ENCODE measurements around the gene SLC4A5. TPM values are rescaled to one million over a fixed set of nuclear protein-coding genes. Genes with fewer than 3 reads are reported as not detected.

The SLC4A5 gene
- total RNA-seq, 4 donors from 2014 or later, result 2.2 to 8.7 (median 5.1) TPM

DNA sequence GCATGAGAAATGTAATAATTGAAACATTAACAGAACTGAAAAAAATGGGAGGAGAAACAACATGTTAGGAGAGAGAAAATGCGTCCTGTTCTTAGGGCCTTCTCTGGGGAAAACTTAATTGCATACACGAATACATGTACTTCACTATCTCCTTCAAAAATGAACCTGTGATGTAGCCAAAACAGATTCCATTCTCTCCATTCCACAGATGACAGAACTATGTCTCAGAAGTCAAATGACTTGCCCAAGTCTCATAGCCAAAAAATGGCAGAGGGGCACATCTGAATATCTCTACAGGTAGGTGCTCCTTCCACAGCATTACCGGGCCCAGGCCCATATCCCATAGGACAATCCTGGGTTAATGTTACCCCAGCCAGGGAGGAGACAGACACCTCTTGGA is 40.8 kb upstream of the SLC4A5 start:
- TF ChIP-seq, protein P1, sequence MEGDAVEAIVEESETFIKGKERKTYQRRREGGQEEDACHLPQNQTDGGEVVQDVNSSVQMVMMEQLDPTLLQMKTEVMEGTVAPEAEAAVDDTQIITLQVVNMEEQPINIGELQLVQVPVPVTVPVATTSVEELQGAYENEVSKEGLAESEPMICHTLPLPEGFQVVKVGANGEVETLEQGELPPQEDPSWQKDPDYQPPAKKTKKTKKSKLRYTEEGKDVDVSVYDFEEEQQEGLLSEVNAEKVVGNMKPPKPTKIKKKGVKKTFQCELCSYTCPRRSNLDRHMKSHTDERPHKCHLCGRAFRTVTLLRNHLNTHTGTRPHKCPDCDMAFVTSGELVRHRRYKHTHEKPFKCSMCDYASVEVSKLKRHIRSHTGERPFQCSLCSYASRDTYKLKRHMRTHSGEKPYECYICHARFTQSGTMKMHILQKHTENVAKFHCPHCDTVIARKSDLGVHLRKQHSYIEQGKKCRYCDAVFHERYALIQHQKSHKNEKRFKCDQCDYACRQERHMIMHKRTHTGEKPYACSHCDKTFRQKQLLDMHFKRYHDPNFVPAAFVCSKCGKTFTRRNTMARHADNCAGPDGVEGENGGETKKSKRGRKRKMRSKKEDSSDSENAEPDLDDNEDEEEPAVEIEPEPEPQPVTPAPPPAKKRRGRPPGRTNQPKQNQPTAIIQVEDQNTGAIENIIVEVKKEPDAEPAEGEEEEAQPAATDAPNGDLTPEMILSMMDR (IDR thresholded peaks at IDR 0.05; ENCODE audit: low read depth), result no peak

GRCh38 chr2:74383254-74383653 is 40.0 kb upstream of the SLC4A5 start:
- TF ChIP-seq, protein P1 (IDR thresholded peaks at IDR 0.05; ENCODE audit: low read depth), result no peak

DNA sequence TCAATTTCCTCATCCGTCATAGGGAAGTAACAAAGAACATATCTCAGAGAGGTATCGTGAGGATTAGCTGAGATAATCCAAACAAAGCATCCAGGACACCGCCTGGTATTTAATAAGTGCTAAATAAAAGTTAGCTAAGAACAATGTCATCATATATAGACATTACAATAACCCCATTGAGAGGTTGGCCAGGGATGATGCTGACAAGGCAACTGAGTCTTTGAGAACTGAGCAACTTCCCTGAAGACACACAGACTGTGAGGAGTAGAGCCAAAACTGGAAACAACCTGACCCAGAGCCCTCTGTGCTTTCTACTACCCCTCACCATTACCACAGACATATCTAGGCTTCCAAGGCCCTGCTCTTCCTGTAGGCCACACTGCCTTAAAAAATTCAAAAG is 38.5 kb upstream of the SLC4A5 start:
- TF ChIP-seq, protein P1 (IDR thresholded peaks at IDR 0.05; ENCODE audit: low read depth), result no peak

- TF ChIP-seq, protein P1 (IDR thresholded peaks at IDR 0.05; ENCODE audit: low read depth), result no peak
These were observed 36.9 kb upstream of the SLC4A5 start, which contains the start of gene DCTN1 for GRCh38 chr2:74379851-74380789. TSS of gene DCTN1 (minus strand) at chr2:74380311. CDS start at chr2:74380037, 274 bp downstream.

- TF ChIP-seq, protein P1 (IDR thresholded peaks at IDR 0.05; ENCODE audit: low read depth), result no peak
These were observed 34.8 kb upstream of the SLC4A5 start for GRCh38 chr2:74378007-74378406.

GRCh38 chr2:74375838-74376237 is 32.6 kb upstream of the SLC4A5 start:
- TF ChIP-seq, protein P1 (IDR thresholded peaks at IDR 0.05; ENCODE audit: low read depth), result no peak

DNA sequence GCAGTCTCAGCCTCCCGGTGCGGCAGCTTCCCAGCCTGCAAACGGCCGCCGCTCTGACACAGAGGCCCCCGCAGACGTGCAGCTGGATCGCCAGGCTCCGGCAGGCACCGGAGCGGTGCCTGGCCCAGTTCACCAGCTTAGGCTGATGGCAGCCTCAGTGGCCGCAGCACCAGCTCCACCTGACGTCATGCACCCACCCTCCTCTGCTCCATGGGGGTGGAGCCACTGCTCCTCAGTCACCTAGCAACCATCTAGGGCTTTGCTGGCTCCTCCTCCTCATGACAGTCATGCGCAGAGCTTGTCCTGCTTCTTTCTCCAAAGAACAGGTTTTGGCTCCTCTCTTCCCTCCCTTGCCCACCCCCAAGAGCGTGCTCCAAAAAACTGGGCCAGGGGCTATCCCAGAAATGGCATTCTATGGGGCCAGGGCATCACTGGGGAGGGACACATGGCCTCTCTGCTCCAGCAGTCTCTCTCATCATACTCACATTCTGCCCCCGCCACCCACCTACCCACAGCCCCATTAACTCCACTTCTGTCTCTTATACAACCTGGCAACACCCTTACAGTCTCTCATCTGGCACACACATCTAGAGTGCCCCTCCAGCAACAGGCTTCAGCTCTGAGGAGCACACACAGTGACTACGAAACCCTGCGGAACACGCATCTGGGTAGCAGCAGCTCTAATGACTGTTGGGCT is 31.4 kb upstream of the SLC4A5 start:
- TF ChIP-seq, protein P1 (IDR thresholded peaks at IDR 0.05; ENCODE audit: low read depth), result no peak
